Measurements from ENCODE around the gene RDH13.
"Not testable (repeated sequence)": the region's sequence is repeated elsewhere in the genome, so short reads cannot be mapped to it uniquely, and the experiment has no call there.

The RDH13 gene

GRCh38 chr19:55044771-55045716 is 17.9 kb downstream of the RDH13 start:
- no peak for DNase-seq (ENCODE audit: low read depth)

GRCh38 chr19:55044286-55044685 is 18.7 kb downstream of the RDH13 start:
- DNase-seq (ENCODE audit: low read depth), result no peak

- DNase-seq (ENCODE audit: low read depth), result no peak
Observed at GRCh38 chr19:55042688-55043087, 20.3 kb downstream of the RDH13 start.

GRCh38 chr19:55042344-55042678 is 20.6 kb downstream of the RDH13 start:
- no peak for DNase-seq (ENCODE audit: low read depth)

- no peak for DNase-seq (ENCODE audit: low read depth)
Observed at GRCh38 chr19:55041627-55042343, 21.2 kb downstream of the RDH13 start.

- no peak for DNase-seq (ENCODE audit: low read depth)
Observed at GRCh38 chr19:55041244-55041626, 21.7 kb downstream of the RDH13 start.

- not testable (repeated sequence) for DNase-seq (ENCODE audit: low read depth)
Observed at GRCh38 chr19:55040654-55041053, 22.3 kb downstream of the RDH13 start.

- DNase-seq (ENCODE audit: low read depth), result not testable (repeated sequence)
Observed at GRCh38 chr19:55037603-55038002, 25.3 kb downstream of the RDH13 start.

GRCh38 chr19:55036058-55036457 is 26.9 kb downstream of the RDH13 start:
- no peak for DNase-seq (ENCODE audit: low read depth)

- no peak for DNase-seq (ENCODE audit: low read depth)
Observed at GRCh38 chr19:55034751-55035150, 28.2 kb downstream of the RDH13 start.

- not testable (repeated sequence) for DNase-seq (ENCODE audit: low read depth)
Observed at GRCh38 chr19:55032976-55033643, 29.8 kb downstream of the RDH13 start.

GRCh38 chr19:55032170-55032800 is 30.7 kb downstream of the RDH13 start:
- no peak for DNase-seq (ENCODE audit: low read depth)

- DNase-seq (ENCODE audit: low read depth), result no peak
Observed at GRCh38 chr19:55031178-55031577, 31.8 kb downstream of the RDH13 start.

GRCh38 chr19:55028757-55029156 is 34.2 kb downstream of the RDH13 start:
- DNase-seq (ENCODE audit: low read depth), result no peak

- no peak for DNase-seq (ENCODE audit: low read depth)
Observed at GRCh38 chr19:55027472-55028337, 35.2 kb downstream of the RDH13 start.

GRCh38 chr19:55027140-55027471 is 35.8 kb downstream of the RDH13 start:
- not testable (repeated sequence) for DNase-seq (ENCODE audit: low read depth)

- DNase-seq (ENCODE audit: low read depth), result no peak
Observed at GRCh38 chr19:55024111-55024510, 38.8 kb downstream of the RDH13 start.

- DNase-seq (ENCODE audit: low read depth), result not testable (repeated sequence)
Observed at GRCh38 chr19:55020351-55020750, 42.6 kb downstream of the RDH13 start.

GRCh38 chr19:55018633-55019032 is 44.3 kb downstream of the RDH13 start:
- no peak for DNase-seq (ENCODE audit: low read depth)

- DNase-seq (ENCODE audit: low read depth), result no peak
Observed at GRCh38 chr19:55018216-55018615, 44.7 kb downstream of the RDH13 start.

- no peak for DNase-seq (ENCODE audit: low read depth)
Observed at GRCh38 chr19:55016017-55016416, 46.9 kb downstream of the RDH13 start.

All from T follicular helper cell (primary cell).